SK-N-DZ (cell line): Measurements from ENCODE around the gene UFSP1. TPM values are rescaled to one million over a fixed set of nuclear protein-coding genes. Genes with fewer than 3 reads are reported as not detected.
"Not testable (repeated sequence)": the region's sequence is repeated elsewhere in the genome, so short reads cannot be mapped to it uniquely, and the experiment has no call there.

ENCODE experiments used
- DNase-seq: peaks from one replicate; pipeline ENCODE4 v3.0.0-alpha.2; 2015; ENCODE audit warnings: low spot score
- polyA plus RNA-seq, 2 experiments: library from polyadenylated mRNA; depleted of rRNA; stranded (reverse); fragments of >200 nt; gene quantifications; 2 replicates each; pipeline ENCODE4 v1.2.3, GENCODE V29; 2014

UFSP1 gene
- polyA plus RNA-seq (2014; cell fraction: cytosol; rRNA removed), result 1.4 and 2.5 TPM in 2 replicates
- polyA plus RNA-seq (2014; cell fraction: nucleus; rRNA removed), result 1.7 and 3.6 TPM in 2 replicates

DNA sequence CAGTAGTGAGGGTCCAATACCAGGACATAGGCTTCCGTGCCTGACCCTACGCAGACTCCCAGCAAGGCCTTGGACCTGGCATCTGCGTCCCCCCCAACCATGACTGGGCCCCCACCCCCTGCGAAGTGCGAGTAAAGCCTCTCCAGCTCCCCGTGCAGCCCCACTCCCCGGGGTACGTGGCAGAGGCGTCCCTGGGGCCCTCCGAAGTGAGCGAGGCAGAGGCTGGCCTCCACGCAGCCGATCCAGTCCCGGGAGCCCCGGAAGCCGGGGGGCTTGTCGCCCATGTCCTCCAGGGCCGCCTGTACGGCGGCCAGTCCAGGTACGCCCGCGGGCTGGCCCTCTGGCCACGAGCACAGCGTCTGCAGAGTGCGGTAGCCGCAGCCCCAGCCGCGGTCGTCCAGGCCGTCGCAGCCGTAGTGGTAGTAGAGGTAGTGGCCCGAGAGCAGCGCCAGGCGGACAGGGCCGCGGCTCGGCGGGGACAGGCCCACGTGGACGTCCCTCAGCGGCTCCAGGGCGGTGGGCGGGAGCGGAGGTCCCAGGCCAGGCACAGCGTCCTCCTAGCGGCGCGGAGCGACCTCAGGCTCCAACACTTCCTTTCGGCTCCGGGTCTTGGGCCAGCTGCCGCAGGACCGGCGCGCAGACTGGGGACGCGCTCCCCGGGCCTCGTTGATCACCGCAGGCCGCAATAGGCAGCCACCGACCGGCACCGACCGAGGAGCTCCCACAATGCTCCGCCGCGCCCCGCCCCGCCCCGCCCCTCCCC, at the start of gene UFSP1:
TSS of gene UFSP1 (minus strand) at position 728 of the 763 bp plus-strand sequence. CDS start at position 284, 444 bp downstream.
- DNase-seq, result no peak

DNA sequence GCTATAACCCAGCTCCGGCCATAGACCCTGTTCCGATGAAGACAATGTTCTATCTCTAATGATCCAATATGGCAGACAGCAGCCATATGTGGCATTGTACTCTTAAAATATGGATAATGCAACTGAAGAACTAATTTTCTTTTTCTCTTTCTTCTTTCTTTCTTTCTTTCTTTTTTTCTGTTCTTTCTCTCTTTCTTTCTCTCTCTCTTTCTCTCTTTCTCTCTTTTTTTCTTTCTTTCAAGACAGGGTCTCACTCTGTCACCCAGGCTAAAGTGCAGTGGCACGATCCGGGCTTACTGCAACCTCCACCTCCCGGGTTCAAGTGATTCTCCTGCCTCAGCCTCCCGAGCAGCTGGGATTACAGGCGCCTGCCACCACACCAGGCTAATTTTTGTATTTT, 46.7 kb upstream of the UFSP1 start:
- DNase-seq, result not testable (repeated sequence)

DNA sequence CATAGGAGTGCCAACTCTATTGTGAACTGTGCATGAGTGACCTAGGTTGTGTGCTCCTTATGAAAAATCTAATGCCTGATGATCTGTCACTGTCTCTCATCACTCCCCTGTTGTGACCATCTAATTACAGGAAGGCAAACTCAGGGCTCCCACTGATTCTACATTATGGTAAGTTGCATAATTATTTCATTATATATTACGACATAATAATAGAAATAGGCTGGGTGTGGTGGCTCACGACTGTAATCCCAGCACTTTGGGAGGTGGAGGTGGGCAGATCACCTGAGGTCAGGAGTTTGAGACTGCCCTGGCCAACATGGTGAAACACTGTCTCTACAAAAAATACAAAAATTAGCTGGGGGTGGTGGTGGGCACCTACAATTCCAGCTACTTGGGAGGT, 45.9 kb upstream of the UFSP1 start:
- not testable (repeated sequence) for DNase-seq

DNA sequence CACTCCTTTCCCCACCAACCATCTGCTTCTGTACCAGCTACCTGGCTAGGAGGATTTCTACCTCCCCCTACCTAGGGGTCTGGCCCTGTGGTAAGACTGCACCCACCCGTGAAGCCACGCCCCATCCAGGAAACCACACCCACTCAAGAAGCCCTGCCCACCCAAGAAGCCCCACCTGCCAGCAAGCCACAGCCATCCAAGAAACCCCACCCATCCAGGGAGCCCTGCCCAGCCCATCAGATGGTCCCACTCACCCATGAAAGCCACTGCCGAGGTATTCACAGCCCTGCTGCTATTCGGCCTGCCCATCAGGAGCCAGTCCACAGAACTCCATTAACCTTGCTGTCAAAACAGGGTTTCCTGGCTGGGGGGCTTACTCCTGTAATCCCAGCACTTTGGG, 44.2 kb upstream of the UFSP1 start:
- DNase-seq, result no peak

DNA sequence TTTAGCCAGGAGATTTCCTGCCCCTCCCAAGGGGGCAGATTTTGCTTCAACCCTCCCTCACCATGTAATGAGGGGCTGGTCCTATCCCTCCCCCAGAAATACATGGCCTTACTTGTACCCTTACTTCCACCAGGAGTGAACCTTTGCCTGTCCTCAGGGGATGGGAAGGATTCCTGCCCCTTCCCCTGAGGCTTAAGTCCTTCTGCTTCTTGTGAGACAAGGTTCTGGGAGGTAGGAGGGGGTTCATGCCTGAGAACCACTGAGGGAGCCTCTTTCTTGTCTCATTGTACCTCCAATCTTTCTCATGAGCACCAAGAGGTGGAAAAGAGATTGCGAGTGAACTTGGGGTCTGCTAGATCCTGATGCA, 40.3 kb upstream of the UFSP1 start:
- no peak for DNase-seq

DNA sequence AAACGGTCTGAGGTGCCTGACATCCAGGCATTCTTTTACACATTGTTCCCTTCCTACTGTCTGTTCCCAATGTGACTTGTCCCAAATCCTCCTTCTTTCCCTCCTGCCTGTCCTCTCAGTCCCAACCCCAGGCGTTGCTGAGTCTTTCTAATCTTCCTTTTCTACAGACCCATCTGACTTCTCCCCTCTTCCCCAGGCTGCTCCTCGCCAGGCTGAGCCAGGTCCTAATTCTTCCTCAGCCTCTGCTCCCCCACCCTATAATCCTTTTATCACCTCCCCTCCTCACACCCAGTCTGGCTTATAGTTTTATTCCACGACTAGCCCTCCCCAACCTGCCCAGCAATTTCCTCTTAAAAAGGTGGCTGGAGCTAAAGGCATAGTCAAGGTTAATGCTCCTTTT, 34.1 kb upstream of the UFSP1 start:
- DNase-seq, result not testable (repeated sequence)

DNA sequence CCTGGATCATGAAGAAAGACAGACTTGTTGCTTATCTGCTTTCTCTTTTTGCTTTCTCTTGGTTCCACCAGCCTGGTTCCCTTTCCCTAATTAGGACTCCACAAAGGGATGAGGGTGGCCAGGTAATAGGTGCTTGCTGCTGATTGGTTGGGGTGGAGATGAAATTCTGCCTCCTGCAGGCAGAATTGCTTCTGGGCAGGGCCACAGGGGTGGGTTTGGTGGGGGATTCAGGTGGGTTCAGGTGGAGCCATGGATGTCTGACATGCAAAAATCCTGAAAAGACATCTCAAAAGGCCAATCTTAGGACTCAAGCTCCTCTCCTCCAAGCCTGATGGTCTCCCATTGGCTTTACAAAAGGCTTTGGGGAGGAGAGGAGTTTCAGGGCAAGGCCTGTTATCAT, 31.5 kb upstream of the UFSP1 start:
- DNase-seq, result no peak

DNA sequence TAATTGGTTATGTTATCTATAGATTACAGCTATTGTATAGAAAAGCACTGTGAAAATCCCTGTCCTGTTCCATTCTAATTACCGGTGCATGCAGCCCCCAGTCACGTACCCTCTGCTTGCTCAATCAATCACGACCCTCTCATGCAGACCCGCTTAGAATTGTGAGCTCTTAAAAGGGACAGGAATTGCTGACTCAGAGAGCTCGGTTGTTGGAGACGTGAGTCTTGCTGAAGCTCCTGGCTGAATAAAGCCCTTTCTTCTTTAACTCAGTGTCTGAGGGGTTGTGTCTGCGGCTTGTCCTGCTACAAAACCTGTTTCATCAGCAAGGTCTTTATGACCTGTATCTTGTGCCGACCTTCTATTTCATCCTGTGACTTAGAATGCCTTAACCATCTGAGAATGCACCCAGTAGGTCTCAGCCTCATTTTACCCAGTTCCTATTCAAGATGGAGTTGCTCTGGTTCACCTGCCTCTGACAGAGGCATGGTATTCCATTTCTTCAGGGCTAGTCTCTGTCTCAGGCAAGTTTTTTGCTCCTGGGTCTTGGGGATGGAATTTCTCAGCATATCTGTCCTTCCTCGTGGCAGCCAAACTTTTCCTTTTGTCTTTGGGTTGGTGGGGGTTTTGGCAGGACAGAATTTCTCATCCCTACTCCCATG, 30.4 kb upstream of the UFSP1 start:
- not testable (repeated sequence) for DNase-seq

DNA sequence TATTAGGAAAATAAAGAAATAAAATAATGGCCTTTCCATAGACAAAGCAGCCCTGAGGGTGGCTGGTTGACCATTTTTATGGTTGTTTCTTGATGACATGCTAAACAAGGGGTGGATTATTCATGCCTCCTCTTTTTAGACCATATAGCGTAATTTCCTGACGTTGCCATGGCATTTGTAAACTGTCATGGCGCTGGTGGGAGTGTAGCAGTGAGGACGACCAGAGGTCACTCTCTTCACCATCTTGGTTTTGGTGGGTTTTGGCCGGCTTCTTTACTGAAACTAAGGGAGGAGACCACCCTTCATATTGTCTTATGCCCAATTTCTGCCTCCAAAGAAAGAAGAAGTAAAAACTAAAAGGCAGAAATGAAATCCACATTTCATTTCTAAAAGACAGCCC, 29.8 kb upstream of the UFSP1 start:
- not testable (repeated sequence) for DNase-seq

DNA sequence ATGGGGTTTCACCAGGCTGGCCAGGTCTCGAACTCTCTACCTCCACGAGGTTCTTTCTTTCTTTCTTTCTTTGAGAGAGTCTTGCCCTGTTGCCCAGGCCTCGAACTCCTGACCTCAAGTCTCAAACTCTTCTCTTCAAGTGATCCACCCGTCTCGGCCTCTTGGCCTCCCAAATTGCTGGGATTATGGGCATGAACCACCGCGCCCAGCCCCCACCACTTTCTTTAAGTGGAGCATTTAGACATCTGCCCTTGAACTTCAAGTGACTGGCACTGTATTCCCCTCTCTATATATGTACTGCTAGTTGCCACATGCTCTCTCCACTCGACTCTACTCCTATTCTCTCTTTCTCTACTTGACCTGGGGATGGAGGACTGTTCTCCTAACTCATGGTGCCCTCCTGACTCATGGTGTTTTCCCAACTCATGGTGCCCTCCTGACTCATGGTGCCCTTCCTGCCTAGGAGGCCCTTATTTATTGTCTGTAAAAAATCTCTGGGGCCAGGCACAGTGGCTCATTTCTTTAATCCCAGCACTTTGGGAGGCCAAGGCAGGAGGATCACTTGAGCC, 25.4 kb upstream of the UFSP1 start:
- no peak for DNase-seq

DNA sequence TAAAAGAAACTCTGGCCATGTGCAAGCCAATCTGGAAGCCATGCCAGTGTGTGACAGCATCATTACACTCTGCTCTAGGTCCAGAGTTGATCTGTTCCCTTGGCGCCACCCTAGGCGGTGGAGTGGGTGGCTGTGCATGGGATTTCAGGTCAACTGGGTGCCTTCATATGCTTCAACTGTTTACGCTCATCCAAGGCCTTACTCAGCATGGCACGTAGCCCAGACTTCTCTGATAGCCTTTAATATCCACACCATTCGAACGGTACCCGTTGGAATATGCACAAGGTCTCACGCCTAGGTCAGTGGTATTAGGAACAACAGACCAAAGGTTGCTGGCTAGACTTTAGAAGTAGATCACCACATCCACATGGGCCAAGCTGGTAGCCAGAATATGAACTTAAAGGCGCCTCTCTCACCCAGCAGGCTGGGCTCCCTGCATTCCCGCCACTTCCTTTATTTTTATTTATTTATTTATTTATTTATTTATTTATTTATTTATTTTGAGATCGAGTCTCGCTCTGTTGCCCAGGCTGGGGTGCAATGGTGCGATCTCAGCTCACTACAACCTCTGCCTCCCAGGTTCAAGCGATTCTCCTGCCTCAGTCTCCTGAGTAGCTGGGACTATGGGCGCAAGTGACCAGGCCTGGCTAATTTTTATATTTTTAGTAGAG, 24.8 kb upstream of the UFSP1 start:
- DNase-seq, result no peak

DNA sequence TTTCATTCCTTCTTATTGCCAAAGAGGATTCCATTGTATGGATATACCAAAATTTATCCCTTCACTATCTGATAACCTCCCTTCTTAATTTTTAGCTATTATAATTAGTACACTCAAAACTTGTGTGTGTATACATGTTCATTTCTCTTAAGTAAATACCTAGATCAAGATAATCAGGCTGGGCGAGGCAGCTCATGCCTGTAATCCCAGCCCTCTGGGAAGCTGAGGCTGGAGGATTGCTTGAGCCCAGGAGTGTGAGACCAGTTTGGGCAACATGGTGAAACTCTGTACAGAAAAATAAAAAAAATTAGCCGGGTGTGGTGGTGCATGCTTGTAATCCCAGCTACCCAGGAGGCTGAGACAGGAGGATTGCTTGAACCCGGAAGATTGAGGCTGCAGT, 22.0 kb upstream of the UFSP1 start:
- DNase-seq, result no peak

DNA sequence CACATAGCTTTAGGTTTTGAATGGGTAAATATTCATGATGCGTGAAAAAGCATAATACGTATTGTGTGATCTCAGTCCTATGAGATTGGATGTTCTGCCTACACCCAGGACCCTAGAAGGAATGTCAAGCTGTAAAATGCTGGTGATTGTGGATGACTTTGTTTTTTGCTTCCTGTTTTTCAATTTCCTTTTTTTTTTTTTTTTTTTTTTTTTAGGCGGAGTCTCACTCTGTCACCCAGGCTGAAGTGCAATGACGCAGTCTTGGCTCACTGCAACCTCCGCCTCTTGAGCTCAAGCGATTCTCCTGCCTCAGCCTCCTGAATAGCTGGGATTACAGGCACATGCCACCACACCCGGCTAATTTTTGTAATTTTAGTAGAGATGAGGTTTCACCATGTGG, 20.9 kb upstream of the UFSP1 start:
- not testable (repeated sequence) for DNase-seq

DNA sequence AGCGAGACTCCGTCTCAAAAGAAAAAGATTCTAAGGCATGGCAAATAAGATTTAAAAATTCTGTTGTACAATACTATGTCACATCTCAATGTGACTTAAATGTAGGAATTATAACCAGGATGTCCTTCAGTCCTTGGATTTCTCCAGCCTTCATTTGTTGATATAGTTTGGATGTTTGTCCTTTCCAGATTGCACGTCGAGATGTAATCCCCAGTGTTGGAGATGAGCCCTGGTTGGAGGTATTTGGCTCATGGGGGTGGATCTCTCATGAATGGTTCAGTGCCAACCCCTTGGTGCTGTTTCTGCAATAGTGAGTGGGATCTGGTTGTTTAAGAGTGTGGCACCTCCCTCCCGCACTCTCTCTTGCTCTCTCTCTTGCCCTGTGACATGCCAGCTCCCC, 19.0 kb upstream of the UFSP1 start:
- DNase-seq, result no peak

DNA sequence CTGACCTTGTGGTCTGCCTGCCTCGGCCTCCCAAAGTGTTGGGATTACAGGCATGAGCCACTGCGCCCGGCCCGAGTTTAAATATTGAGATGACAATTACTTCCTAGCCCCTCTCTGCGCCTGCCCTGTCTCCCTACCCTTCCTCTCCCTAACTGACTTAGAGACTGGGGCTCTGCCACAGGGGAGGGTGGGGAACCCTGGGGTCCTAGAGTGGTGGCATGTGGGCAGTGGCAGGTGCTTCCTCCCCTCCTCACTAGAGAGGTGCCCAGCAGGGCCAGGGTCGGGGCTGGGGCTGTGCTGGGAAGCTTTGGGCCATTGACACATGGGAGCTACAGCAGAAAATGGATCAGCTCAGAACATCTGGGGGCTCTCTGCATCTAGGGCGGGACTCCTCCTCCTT, 13.1 kb upstream of the UFSP1 start:
- DNase-seq, result no peak

DNA sequence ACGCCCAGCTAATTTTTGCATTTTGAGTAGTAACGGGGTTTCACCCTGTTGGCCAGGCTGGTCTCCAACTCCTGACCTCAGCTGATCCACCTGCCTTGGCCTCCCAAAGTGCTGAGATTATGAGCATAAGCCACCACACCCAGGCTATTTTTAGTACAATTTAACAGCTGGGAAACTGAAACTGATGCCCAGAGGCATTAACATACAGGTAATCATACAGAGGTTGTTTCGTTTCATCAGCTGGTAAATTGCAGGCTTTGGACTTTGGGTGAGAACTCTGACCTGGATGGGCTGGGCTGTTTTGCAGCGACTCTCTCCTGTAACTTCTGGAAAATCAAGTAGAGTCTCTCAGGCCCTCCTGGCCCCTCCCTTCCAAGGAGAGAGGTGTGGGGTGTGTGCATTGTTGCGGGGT, 12.4 kb upstream of the UFSP1 start:
- no peak for DNase-seq

DNA sequence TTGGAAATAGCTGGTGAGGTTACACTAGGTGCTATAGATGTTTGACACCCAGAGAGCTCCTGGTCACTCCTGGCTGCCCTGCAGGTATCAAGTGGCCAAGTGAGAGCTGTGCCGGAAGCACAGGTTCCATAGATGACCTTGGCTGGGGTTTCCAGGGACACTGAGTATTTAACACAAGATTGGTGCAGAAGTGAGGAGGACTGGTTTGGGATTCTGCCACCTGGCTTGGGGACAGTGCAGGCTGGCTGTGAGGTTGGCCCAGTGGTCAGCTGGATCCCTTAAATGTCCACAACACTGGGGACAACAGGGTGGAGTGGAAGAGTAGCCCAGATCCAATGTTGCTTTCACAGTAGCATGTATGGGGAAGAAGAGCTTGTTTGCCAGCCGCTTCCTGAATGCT, 11.5 kb upstream of the UFSP1 start:
- no peak for DNase-seq

DNA sequence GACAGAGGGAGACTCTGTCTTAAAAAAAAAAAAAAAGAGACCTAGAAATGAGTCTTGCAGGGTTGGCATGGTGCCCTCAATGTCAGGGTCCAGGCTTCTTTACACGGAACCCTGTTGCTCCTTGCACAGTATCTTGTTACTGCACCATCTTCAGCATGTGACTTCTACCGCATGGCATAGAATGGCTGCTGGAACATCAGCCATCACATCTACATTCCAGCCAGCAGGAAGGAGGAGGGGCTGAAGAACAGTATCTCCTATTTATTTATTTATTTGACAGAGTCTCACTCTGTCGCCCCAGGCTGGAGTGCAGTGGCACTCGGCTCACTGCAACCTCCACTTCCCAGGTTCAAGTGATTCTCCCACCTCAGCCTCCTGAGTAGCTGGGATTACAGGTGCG, 9.9 kb upstream of the UFSP1 start:
- DNase-seq, result no peak

DNA sequence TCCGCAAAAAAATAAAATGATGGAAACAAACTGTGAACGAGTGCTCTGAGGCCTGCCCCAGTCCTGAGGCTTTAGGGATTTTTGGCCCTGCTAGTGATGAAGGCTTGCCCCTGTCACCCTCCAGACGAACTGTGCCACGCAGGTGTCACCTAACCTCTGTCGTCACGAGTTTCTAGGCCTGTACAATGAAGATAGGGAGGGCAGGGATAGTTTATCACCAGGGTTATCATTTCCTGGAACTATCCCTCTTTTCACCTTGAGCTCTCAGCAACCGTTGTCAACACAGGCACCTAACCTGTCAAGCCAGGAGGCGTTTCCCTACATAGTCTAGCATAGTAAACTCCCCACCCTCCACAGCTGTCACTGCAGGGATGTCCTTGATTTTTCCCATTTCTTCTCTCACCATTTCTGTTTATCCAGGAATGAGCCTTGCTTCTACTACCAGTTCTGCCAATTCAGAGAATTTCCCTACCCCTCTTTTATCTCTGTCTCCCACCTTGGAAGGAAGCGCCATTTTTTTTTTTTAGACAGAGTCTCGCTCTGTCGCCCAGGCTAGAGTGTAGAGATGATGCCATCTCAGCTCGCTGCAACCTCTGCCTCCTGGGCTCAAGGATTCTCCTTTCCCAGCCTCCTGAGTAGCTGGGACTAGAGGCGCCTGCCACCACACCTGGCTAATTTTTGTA, 8.4 kb upstream of the UFSP1 start:
- no peak for DNase-seq

DNA sequence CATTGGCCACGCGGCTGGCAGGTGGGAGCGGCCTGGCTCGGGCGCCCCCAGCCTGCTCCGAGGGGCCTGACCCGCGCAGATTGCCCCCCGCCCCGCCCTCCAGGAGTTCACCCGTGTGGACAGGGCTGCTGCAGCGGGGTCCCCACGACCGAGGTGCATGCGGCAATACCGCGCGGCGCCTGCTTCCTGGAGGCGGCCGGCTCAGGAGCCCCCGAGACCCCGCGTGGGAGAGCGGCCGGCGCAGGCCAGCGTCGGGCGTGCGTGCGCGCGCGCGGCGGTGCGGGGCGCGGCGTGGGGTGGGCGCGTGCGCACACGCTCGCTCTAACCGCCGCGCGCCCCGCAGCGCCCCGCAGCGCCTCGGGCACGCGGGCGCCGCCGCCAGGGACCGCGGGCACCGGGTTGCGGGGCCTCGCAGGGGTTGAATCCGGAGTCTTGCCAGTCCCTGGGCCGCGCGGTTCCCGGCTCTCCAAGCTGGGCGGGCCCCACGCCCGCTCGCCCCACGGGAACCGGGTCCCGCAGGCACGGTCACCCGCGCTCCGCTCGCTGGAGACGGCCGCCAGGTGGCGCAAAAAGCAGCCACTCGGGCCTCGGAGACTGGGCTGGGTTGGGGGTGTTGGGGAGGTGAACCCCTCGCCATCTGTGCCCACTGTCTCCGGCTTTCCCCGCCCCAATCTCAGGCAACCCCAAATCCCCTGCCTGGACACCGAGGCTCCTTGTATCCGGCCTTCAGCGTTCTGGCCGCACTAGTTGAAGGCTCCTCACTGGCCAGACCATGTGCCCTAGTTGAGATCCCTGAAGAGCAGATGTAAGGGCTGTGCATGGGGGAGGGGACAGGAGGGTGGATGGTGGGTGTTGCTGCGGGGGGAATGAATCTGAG, 7.5 kb upstream of the UFSP1 start:
- DNase-seq, result no peak
